Measurements from ENCODE around the gene PCYT2. TPM values are rescaled to one million over a fixed set of nuclear protein-coding genes. Genes with fewer than 3 reads are reported as not detected.

Gene PCYT2
- total RNA-seq, 1 experiment from 2014 or later: 43.4 TPM

GRCh38 chr17:81901167-81902022 lies 9.8 kb downstream of the PCYT2 start:
- no peak for DNase-seq (ENCODE audit: low read depth)

GRCh38 chr17:81900181-81900820 lies 10.9 kb downstream of the PCYT2 start:
- peak; percentile 40 for DNase-seq (ENCODE audit: low read depth)

GRCh38 chr17:81899514-81900166 lies 11.6 kb downstream of the PCYT2 start:
- DNase-seq (ENCODE audit: low read depth): no peak

GRCh38 chr17:81898885-81899284 lies 12.3 kb downstream of the PCYT2 start:
- DNase-seq (ENCODE audit: low read depth): no peak

- DNase-seq (ENCODE audit: low read depth): peak; percentile 97
These were observed 13.0 kb downstream of the PCYT2 start for GRCh38 chr17:81898029-81898866.

- no peak for DNase-seq (ENCODE audit: low read depth)
These were observed 15.8 kb downstream of the PCYT2 start for GRCh38 chr17:81895400-81895799.

GRCh38 chr17:81891303-81891552 lies 20.0 kb downstream of the PCYT2 start:
- no peak for DNase-seq (ENCODE audit: low read depth)

GRCh38 chr17:81890447-81891302 lies 20.5 kb downstream of the PCYT2 start:
- DNase-seq (ENCODE audit: low read depth): no peak

GRCh38 chr17:81889602-81890001 lies 21.6 kb downstream of the PCYT2 start:
- no peak for DNase-seq (ENCODE audit: low read depth)

- no peak for DNase-seq (ENCODE audit: low read depth)
These were observed 22.1 kb downstream of the PCYT2 start for GRCh38 chr17:81888988-81889595.

GRCh38 chr17:81888105-81888987 lies 22.9 kb downstream of the PCYT2 start:
- no peak for DNase-seq (ENCODE audit: low read depth)

GRCh38 chr17:81885869-81886548 lies 25.2 kb downstream of the PCYT2 start:
- DNase-seq (ENCODE audit: low read depth): peak; percentile 94

GRCh38 chr17:81885454-81885853 lies 25.7 kb downstream of the PCYT2 start:
- DNase-seq (ENCODE audit: low read depth): no peak

GRCh38 chr17:81884968-81885367 lies 26.2 kb downstream of the PCYT2 start:
- DNase-seq (ENCODE audit: low read depth): no peak

GRCh38 chr17:81884520-81884919 lies 26.7 kb downstream of the PCYT2 start:
- DNase-seq (ENCODE audit: low read depth): no peak

- DNase-seq (ENCODE audit: low read depth): no peak
These were observed 32.1 kb downstream of the PCYT2 start for GRCh38 chr17:81879121-81879520.

- no peak for DNase-seq (ENCODE audit: low read depth)
These were observed 32.9 kb downstream of the PCYT2 start for GRCh38 chr17:81878294-81878693.

- no peak for DNase-seq (ENCODE audit: low read depth)
These were observed 33.6 kb downstream of the PCYT2 start for GRCh38 chr17:81877569-81877968.
